Upper lobe of left lung (tissue), 6 donors: ENCODE results near the gene PLAGL1. TPM values are rescaled to one million over a fixed set of nuclear protein-coding genes. Genes with fewer than 3 reads are reported as not detected.

Experiments used
- ATAC-seq, 2 donors: fragments of 200-7000 bp; cut with Tn5 transposase; one replicate each; pipeline ENCODE4 v1.9.1; 2022; ENCODE audit warnings: mild to moderate bottlenecking in 2 of 2, moderate library complexity in 2 of 2; ENCODE audit not compliant: low FRiP score in 2 of 2
- DNase-seq, 2 donors: peaks; one replicate each; pipeline ENCODE4 v3.0.0-alpha.2; 2019 to 2020
- H3K27ac ChIP-seq, 4 donors: fragments of 200-600 bp; sonication (generic); one replicate each; pipeline ENCODE4 v1.5.1; 2016 to 2019
- H3K27me3 ChIP-seq, 4 donors: fragments of 200-600 bp; sonication (generic); one replicate each; pipeline ENCODE4 v1.5.1; 2017 to 2019
- H3K36me3 ChIP-seq, 4 donors: fragments of 200-600 bp; sonication (generic); one replicate each; pipeline ENCODE4 v1.5.1; 2016 to 2019
- H3K4me1 ChIP-seq, 4 donors: fragments of 200-600 bp; sonication (generic); one replicate each; pipeline ENCODE4 v1.5.1; 2018 to 2019
- H3K4me3 ChIP-seq, 4 donors: fragments of 200-600 bp; sonication (generic); one replicate each; pipeline ENCODE4 v1.5.1; 2017 to 2019; ENCODE audit warnings: mild to moderate bottlenecking in 2 of 4, moderate library complexity in 1 of 4
- H3K9me3 ChIP-seq, 4 donors: fragments of 200-600 bp; sonication (generic); one replicate each; pipeline ENCODE4 v1.5.1; 2018 to 2019
- CTCF ChIP-seq, 6 experiments: fragments of 450-650 bp in 4 of 6; fragments of 200-600 bp in 2 of 6; sonication (generic) in 2 of 6; IDR thresholded peaks; one replicate each; pipeline ENCODE4 v1.5.1; 2016 to 2019; ENCODE audit warnings: antibody characterized with exemption in 6 of 6
- EP300 ChIP-seq, 4 donors: sonication (generic); formaldehyde crosslinking; IDR thresholded peaks; one replicate each; pipeline ENCODE4 v1.5.1; 2017; ENCODE audit warnings: antibody characterized with exemption in 4 of 4, control low read depth in 2 of 4
- POLR2A ChIP-seq, 4 donors: fragments of 450-650 bp; IDR thresholded peaks; one replicate each; pipeline ENCODE4 v1.5.1; 2016 to 2017; ENCODE audit warnings: antibody characterized with exemption in 4 of 4, mild to moderate bottlenecking in 2 of 4
- POLR2AphosphoS5 ChIP-seq, 2 donors: sonication (generic); formaldehyde crosslinking; IDR thresholded peaks; one replicate each; pipeline ENCODE4 v1.5.1; 2017; ENCODE audit warnings: antibody characterized with exemption in 2 of 2
- WGBS, 2 donors: methylation state at CpG; one replicate each; pipeline ENCODE4 v1.1.5; 2017 to 2018; 5-methylcytosine and 5-hydroxymethylcytosine counted together
- total RNA-seq, 6 donors: library from RNA; depleted of rRNA in 4 of 6; stranded (reverse); fragments of >200 nt in 4 of 6; gene quantifications; one replicate each; pipeline versions ENCODE4 v1.1.0 to v1.2.1, GENCODE V29; 2016 to 2021
- donor health status: DM: no; HTN: no; CAD: no; lungs with moderate emphysema.
- donor health status: DM: no; HTN: yes; CAD: no; lungs with severe emphysema.

PLAGL1 gene
- total RNA-seq, 6 donors from 2014 or later = 22.5 to 47.5 (median 35.4) TPM

GRCh38 chr6:144008846-144009245 lies 787 bp upstream of the PLAGL1 start:
- Histone ChIP-seq H3K9me3 (no peaks in the 10 kb centered on the region), H3K4me3 (peak overlapping the region in 1 of 4 donors; percentile 72), H3K4me1 (peaks cover 0 to 5% (median 0%) of the 10 kb centered on the region in 4 donors), H3K27ac (peak overlapping the region in 1 of 4 donors; percentile 88), H3K27me3 (no peaks in the 10 kb centered on the region), H3K36me3 (no peaks in the 10 kb centered on the region)
- ATAC-seq (no peak), DNase-seq (no peak)
- WGBS, 2 donors = 88 to 90% methylated on average over 9 of the region's 9 CpGs
- TF ChIP-seq POLR2A (IDR thresholded peaks at IDR 0.05) (no peak), CTCF (IDR thresholded peaks at IDR 0.05) (no peak), EP300 (IDR thresholded peaks at IDR 0.05) (no peak), POLR2AphosphoS5 (IDR thresholded peaks at IDR 0.05) (no peak)

- H3K27me3 ChIP-seq = no peaks in the 10 kb centered on the region
- no peak for DNase-seq
- peak overlapping the region; percentile 28 to 72 (median 68) for H3K4me3 ChIP-seq
- no peaks in the 10 kb centered on the region for H3K36me3 ChIP-seq
- TF ChIP-seq POLR2A (IDR thresholded peaks at IDR 0.05) = no peak
- no peak for TF ChIP-seq POLR2AphosphoS5 (IDR thresholded peaks at IDR 0.05)
- no peak for TF ChIP-seq CTCF (IDR thresholded peaks at IDR 0.05)
- no peak for TF ChIP-seq EP300 (IDR thresholded peaks at IDR 0.05)
- WGBS, 2 donors = 63 to 67% methylated on average over 34 to 50 of the region's 52 CpGs
- peaks cover 0 to 5% (median 0%) of the 10 kb centered on the region in 4 donors for H3K4me1 ChIP-seq
- H3K9me3 ChIP-seq = no peaks in the 10 kb centered on the region
- ATAC-seq = peak in 1 of 2 donors; percentile 73
- peak overlapping the region; percentile 63 to 88 (median 70) for H3K27ac ChIP-seq
Observed at GRCh38 chr6:144007478-144008119, 460 bp downstream of the PLAGL1 start.

- H3K4me3 ChIP-seq = peak overlapping the region in 3 of 4 donors; percentile 66 to 72 (median 70)
- no peak for TF ChIP-seq POLR2AphosphoS5 (IDR thresholded peaks at IDR 0.05)
- TF ChIP-seq POLR2A (IDR thresholded peaks at IDR 0.05) = no peak
- TF ChIP-seq CTCF (IDR thresholded peaks at IDR 0.05) = no peak
- TF ChIP-seq EP300 (IDR thresholded peaks at IDR 0.05) = no peak
- H3K9me3 ChIP-seq = no peaks in the 10 kb centered on the region
- 49 to 58% methylated on average over 21 of the region's 21 CpGs for WGBS, 2 donors
- DNase-seq = peak; percentile 15 to 22
- ATAC-seq = peak; percentile 62 to 73
- no peaks in the 10 kb centered on the region for H3K27me3 ChIP-seq
- peaks cover 0 to 5% (median 0%) of the 10 kb centered on the region in 4 donors for H3K4me1 ChIP-seq
- H3K27ac ChIP-seq = peak overlapping the region; percentile 63 to 88 (median 70)
- H3K36me3 ChIP-seq = no peaks in the 10 kb centered on the region
Observed at GRCh38 chr6:144006736-144007477, 1.2 kb downstream of the PLAGL1 start.

GRCh38 chr6:143999406-143999805 lies 8.7 kb downstream of the PLAGL1 start:
- DNase-seq (no peak), ATAC-seq (no peak)
- no peaks in the 10 kb centered on the region for H3K9me3 ChIP-seq
- H3K27ac ChIP-seq = no peak overlapping the region
- no peak for TF ChIP-seq POLR2A (IDR thresholded peaks at IDR 0.05)
- no peak for TF ChIP-seq EP300 (IDR thresholded peaks at IDR 0.05)
- no peak for TF ChIP-seq CTCF (IDR thresholded peaks at IDR 0.05)
- TF ChIP-seq POLR2AphosphoS5 (IDR thresholded peaks at IDR 0.05) = no peak
- H3K27me3 ChIP-seq = no peaks in the 10 kb centered on the region
- no peaks in the 10 kb centered on the region for H3K36me3 ChIP-seq
- H3K4me3 ChIP-seq = no peak overlapping the region
- no peaks in the 10 kb centered on the region for H3K4me1 ChIP-seq
- 77 to 85% methylated on average over 3 of the region's 3 CpGs for WGBS, 2 donors
